ENCODE results near the gene PDAP1.

DNA sequence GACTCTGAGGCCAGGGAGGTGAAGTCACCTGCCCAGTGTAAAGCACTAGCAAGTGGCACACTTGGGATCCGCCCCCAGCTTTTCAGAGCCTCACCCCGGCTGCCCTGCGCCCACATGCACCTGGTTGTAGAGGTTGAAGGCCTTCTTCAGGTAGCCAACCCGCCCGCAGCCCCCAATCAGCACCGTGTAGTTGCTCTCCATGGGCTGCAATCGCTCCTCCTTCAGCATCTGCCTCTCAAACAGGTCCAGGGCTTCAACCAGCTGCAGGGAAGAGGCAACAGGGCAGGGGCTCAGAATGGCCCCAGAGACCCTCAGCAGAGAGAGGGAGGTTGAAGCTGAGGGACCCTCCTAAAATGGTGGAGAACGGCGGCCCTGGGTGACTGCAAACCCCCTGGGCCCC is 24.8 kb upstream of the PDAP1 start:
- TF ChIP-seq, protein P1, sequence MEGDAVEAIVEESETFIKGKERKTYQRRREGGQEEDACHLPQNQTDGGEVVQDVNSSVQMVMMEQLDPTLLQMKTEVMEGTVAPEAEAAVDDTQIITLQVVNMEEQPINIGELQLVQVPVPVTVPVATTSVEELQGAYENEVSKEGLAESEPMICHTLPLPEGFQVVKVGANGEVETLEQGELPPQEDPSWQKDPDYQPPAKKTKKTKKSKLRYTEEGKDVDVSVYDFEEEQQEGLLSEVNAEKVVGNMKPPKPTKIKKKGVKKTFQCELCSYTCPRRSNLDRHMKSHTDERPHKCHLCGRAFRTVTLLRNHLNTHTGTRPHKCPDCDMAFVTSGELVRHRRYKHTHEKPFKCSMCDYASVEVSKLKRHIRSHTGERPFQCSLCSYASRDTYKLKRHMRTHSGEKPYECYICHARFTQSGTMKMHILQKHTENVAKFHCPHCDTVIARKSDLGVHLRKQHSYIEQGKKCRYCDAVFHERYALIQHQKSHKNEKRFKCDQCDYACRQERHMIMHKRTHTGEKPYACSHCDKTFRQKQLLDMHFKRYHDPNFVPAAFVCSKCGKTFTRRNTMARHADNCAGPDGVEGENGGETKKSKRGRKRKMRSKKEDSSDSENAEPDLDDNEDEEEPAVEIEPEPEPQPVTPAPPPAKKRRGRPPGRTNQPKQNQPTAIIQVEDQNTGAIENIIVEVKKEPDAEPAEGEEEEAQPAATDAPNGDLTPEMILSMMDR (optimal IDR thresholded peaks at IDR 0.05 in 1 of 3, IDR thresholded peaks at IDR 0.05 in 1 of 3, conservative IDR thresholded peaks at IDR 0.05 in 1 of 3; ENCODE audit: extremely low read depth in 1 of 3, insufficient read depth in 2 of 3, low read length in 3 of 3): no peak
- no peak for TF ChIP-seq EZH2 (IDR thresholded peaks at IDR 0.05; ENCODE audit: low read length)
